DOHH2 (cell line): ENCODE data around the gene ASPHD1.

Source experiments
- H3F3A ChIP-seq: fragments of 200-600 bp; sonication (generic), shearing (Covaris generic); 2 replicates; pipeline ENCODE4 v1.6.0; 2016; ENCODE audit warnings: antibody characterized with exemption, mild to moderate bottlenecking; ENCODE audit not compliant: control insufficient read depth, insufficient read depth
- H3K27ac ChIP-seq: fragments of 200-600 bp; sonication (generic); 2 replicates; pipeline ENCODE4 v1.5.1; 2014; ENCODE audit warnings: low read depth, mild to moderate bottlenecking, low read length, moderate library complexity
- H3K27me3 ChIP-seq: fragments of 200-600 bp; sonication (generic); 2 replicates; pipeline ENCODE4 v1.6.1; 2014; ENCODE audit warnings: mild to moderate bottlenecking, low read length, mixed read lengths; ENCODE audit not compliant: control insufficient read depth
- H3K36me3 ChIP-seq: fragments of 200-600 bp; sonication (generic); 2 replicates; pipeline ENCODE4 v1.6.1; 2014; ENCODE audit warnings: mild to moderate bottlenecking, low read length, moderate library complexity, mixed read lengths; ENCODE audit not compliant: control insufficient read depth
- H3K4me1 ChIP-seq: fragments of 200-600 bp; sonication (generic); 2 replicates; pipeline ENCODE4 v1.6.1; 2014; ENCODE audit warnings: mild to moderate bottlenecking, low read length, mixed read lengths; ENCODE audit not compliant: control insufficient read depth
- H3K4me2 ChIP-seq: fragments of 200-600 bp; sonication (generic); 2 replicates; pipeline ENCODE4 v1.6.0; 2014; ENCODE audit warnings: mild to moderate bottlenecking, low read length, moderate library complexity
- H3K4me3 ChIP-seq: fragments of 200-600 bp; sonication (generic); 2 replicates; pipeline ENCODE4 v1.5.1; 2014; ENCODE audit warnings: mild to moderate bottlenecking, low read length, mixed read lengths
- H3K79me2 ChIP-seq: fragments of 200-600 bp; sonication (generic); 2 replicates; pipeline ENCODE4 v1.6.1; 2014; ENCODE audit warnings: mild to moderate bottlenecking, low read length, mixed read lengths; ENCODE audit not compliant: control insufficient read depth
- H3K9me2 ChIP-seq: fragments of 200-600 bp; sonication (generic); replicated peaks from 2 replicates; pipeline ENCODE4 v1.6.1; 2014; ENCODE audit warnings: mild to moderate bottlenecking, low read length, mixed read lengths; ENCODE audit not compliant: control insufficient read depth
- H3K9me3 ChIP-seq: fragments of 200-600 bp; sonication (generic); 2 replicates; pipeline ENCODE4 v1.6.1; 2014; ENCODE audit warnings: antibody characterized with exemption, low read length, mixed read lengths; ENCODE audit not compliant: control insufficient read depth, insufficient read depth
- H4K20me1 ChIP-seq: fragments of 200-600 bp; sonication (generic); 2 replicates; pipeline ENCODE4 v1.6.0; 2014; ENCODE audit warnings: low read depth, mild to moderate bottlenecking, antibody characterized with exemption, low read length, moderate library complexity; ENCODE audit not compliant: control insufficient read depth, insufficient read depth
- EZH2phosphoT487 ChIP-seq: fragments of 200-600 bp; sonication (generic); IDR thresholded peaks from 2 replicates; pipeline ENCODE4 v1.6.1; 2017; ENCODE audit warnings: borderline replicate concordance, mild to moderate bottlenecking, antibody characterized with exemption, low read length, moderate library complexity, mixed read lengths
- TF ChIP-seq, protein P1 (sequence below): fragments of 200-600 bp; sonication (generic); IDR thresholded peaks from one replicate; pipeline ENCODE4 v1.5.1; 2014; ENCODE audit warnings: antibody characterized with exemption, mild to moderate bottlenecking, low read depth, low read length; ENCODE audit not compliant: poor library complexity, severe bottlenecking

The ASPHD1 gene

GRCh38 chr16:29922326-29922725, 22.0 kb downstream of the ASPHD1 start:
- H3K4me1 ChIP-seq = peaks cover 23% of the 10 kb centered on the region
- H4K20me1 ChIP-seq = peaks cover 4% of the 10 kb centered on the region; the same call in 1 of the 2 replicates

DNA sequence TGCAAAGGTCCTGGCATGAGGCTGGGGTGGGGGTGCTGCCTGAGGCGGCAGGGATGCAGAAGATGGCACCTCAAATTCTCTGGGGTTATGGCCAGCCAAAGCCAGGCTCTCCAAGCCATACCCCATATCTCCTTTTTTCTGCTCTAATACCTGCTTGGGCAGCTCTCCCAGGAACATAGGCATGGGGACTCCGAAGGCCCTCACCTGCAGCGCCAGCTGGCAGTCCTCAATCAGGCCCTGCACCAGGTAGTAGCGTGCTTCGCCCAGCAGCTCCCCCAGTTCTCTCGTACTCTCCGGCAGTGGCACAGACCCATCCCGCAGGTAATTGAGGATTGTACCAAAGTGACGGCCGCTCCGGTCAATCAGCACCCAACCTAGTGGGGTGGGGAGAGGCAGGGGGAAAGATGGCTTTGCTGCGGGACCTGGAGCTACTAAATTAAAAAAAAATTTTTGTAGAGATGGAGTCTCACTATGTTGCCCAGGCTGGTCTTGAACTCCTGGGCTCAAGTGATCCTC, 22.8 kb downstream of the ASPHD1 start:
- Histone ChIP-seq H3K4me3 (no peak overlapping the region), H3K27me3 (no peaks in the 10 kb centered on the region), H3K9me3 (no peaks in the 10 kb centered on the region), H3K79me2 (peaks cover 30% of the 10 kb centered on the region), H3K9me2 (no peaks in the 10 kb centered on the region), H3K4me2 (no peak overlapping the region), H3F3A (0 out of 2 replicates have a peak, but pooled peaks cover 3% of the 10 kb centered on the region), H3K4me1 (peaks cover 23% of the 10 kb centered on the region), H3K27ac (no peak overlapping the region), H3K36me3 (peaks cover 42% of the 10 kb centered on the region), H4K20me1 (peaks cover 4% of the 10 kb centered on the region; the same call in 1 of the 2 replicates)
- TF ChIP-seq, protein P1, sequence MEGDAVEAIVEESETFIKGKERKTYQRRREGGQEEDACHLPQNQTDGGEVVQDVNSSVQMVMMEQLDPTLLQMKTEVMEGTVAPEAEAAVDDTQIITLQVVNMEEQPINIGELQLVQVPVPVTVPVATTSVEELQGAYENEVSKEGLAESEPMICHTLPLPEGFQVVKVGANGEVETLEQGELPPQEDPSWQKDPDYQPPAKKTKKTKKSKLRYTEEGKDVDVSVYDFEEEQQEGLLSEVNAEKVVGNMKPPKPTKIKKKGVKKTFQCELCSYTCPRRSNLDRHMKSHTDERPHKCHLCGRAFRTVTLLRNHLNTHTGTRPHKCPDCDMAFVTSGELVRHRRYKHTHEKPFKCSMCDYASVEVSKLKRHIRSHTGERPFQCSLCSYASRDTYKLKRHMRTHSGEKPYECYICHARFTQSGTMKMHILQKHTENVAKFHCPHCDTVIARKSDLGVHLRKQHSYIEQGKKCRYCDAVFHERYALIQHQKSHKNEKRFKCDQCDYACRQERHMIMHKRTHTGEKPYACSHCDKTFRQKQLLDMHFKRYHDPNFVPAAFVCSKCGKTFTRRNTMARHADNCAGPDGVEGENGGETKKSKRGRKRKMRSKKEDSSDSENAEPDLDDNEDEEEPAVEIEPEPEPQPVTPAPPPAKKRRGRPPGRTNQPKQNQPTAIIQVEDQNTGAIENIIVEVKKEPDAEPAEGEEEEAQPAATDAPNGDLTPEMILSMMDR = no peak
- TF ChIP-seq EZH2phosphoT487 = no peak

More at GRCh38 chr16:29922326-29922725, 22.0 kb downstream of the ASPHD1 start:
- Histone ChIP-seq H3K4me3 (no peak overlapping the region), H3K4me2 (no peak overlapping the region), H3K9me3 (no peaks in the 10 kb centered on the region), H3K79me2 (peaks cover 30% of the 10 kb centered on the region), H3F3A (0 out of 2 replicates have a peak, but pooled peaks cover 3% of the 10 kb centered on the region), H3K27me3 (no peaks in the 10 kb centered on the region), H3K27ac (no peak overlapping the region), H3K9me2 (no peaks in the 10 kb centered on the region), H3K36me3 (peaks cover 42% of the 10 kb centered on the region)
- TF ChIP-seq, protein P1 = no peak
- no peak for TF ChIP-seq EZH2phosphoT487

- Histone ChIP-seq H3K27me3 (no peaks in the 10 kb centered on the region), H3K36me3 (peaks cover 29% of the 10 kb centered on the region), H3K27ac (no peak overlapping the region), H4K20me1 (peaks cover 4% of the 10 kb centered on the region; the same call in 1 of the 2 replicates), H3K4me3 (peak overlapping the region; percentile 98), H3K9me3 (no peaks in the 10 kb centered on the region), H3K9me2 (no peaks in the 10 kb centered on the region), H3K79me2 (peaks cover 30% of the 10 kb centered on the region), H3F3A (0 out of 2 replicates have a peak, but pooled peaks cover 3% of the 10 kb centered on the region), H3K4me1 (peaks cover 23% of the 10 kb centered on the region), H3K4me2 (peak overlapping the region; percentile 96)
- TF ChIP-seq EZH2phosphoT487 = no peak
- TF ChIP-seq, protein P1 = no peak
Measured at GRCh38 chr16:29925105-29925756, 24.9 kb downstream of the ASPHD1 start.
